Raji (cell line): ENCODE measurements around the gene CDRT15.
"Not testable (repeated sequence)": the region's sequence is repeated elsewhere in the genome, so short reads cannot be mapped to it uniquely, and the experiment has no call there.

Source experiments
- POLR2A ChIP-seq: IDR thresholded peaks from 2 replicates; pipeline ENCODE4 v1.6.1; 2011; ENCODE audit warnings: low read depth, low read length, control low read depth; ENCODE audit not compliant: insufficient read depth

Gene CDRT15

DNA sequence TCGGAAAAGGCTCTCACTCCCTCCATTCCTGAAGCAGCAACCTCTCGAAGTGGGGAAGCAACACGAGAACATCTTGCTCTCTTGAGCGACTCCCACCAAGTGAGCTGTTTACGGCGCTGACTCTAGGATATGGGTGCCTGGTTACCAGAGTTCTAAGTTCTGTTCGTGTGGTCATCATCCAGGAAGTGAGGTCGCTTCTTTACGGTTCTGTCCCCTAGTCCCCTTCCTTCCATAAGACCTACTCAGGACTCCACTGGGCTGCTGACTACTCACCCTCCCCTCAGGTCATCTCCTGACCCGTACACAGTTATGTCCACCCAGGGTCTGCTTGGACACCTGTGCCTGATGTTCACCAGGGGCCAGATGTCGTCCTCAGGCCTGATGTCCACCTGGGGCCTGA is at the start of gene CDRT15:
CDRT15 (minus strand) TSS at position 101 of the 400 bp plus-strand sequence; CDS start at position 72, 29 bp downstream.
- TF ChIP-seq POLR2A: not testable (repeated sequence)

- no peak for TF ChIP-seq POLR2A
Observed at GRCh38 chr17:14282726-14283125, 46.1 kb upstream of the CDRT15 start.

DNA sequence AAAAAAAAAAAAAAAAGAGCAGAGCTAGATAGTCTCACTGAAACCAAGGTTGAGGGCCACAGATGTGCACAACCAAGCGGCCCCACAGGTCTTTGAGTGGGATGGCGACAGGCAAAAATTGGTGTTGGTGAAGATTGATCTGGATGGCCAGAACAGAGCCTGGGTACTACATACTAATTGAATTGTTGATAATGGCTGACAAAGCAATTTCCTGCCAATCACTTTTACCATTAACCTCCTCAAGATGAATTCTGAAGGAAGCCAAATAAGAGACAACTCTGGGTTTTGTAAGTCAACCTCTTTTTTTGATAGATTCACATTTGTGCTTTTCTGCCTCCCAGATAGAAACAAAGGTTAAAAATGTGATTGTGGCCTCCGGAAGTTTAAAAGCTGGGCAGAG is 44.9 kb upstream of the CDRT15 start:
- TF ChIP-seq POLR2A: no peak

- TF ChIP-seq POLR2A: no peak
Observed at GRCh38 chr17:14276535-14277250, 40.0 kb upstream of the CDRT15 start.

- no peak for TF ChIP-seq POLR2A
Observed at GRCh38 chr17:14270508-14270907, 33.8 kb upstream of the CDRT15 start.

DNA sequence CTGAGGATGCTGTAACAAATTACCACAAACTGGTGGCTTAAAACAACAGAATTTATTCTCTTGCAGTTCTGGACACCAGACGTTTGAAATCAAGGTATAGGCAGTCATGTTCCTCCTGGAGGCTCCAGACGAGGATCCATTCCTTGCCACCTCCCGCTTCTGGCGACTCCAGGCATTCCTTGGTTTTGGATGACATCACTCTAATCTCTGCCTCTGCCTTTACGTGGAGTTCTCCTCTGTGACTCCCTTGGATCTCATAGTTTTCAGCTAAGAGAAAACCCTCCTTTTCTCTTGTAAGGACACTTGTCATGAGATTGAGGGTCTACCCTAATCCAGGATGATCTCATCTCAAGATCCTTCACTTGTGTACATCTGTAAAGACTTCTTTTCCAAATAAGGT is 32.8 kb upstream of the CDRT15 start:
- no peak for TF ChIP-seq POLR2A

DNA sequence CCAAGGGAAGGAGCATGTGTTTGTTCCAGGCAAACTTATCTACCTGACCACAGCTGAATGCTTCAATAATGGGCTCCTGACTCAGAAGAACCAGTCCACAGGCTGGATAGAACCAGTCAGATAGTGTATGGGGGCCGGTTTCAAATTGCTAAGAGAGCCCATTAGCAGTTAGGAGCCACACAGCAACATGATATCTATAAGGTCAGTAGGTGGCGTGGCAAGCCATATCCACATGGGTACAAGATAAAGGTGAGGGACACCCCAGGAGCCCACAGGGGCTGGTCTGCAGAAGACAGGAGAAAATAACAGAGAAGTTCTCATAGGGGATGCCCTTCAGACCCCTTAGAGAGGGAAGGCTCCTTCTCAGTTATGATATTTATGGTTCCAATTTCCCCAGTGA is 31.6 kb upstream of the CDRT15 start:
- TF ChIP-seq POLR2A: no peak

DNA sequence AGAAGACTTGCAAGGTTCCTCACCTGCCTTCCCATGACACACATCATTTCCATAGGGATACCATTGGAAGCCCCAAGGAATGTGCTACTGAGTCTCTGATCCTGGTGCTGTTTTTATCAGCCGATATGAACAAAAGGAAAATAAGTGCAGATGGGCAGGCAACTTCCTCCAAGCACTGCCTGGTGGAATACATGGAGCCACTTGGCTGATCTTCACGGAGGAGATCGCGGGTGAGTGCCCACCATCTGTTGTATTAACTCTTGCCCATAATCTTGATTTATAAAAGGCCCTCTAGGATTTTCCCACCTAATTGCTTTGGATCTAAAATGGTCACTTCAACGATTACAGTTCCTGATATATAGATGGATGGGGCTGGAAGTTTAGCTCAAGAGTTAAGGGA is 24.7 kb upstream of the CDRT15 start:
- no peak for TF ChIP-seq POLR2A

DNA sequence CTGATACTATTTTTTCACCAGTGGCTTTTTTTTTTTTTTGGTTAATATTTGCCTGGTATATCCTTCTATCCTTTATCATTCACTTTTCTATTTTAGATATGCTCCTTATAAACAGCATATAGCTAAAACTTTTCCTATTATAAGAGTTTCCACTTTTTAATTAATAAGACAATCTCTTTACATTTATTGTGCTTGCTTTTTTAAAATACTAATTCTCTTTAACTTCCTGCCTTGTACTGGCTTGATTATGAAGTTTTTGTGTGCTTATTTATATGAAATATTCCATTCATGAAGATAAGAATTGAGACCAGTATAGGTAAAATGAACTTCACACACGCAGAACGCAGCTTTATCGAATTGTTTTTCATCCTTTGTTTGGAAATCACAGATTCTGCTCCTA is 9.0 kb upstream of the CDRT15 start:
- no peak for TF ChIP-seq POLR2A

- no peak for TF ChIP-seq POLR2A
Observed at GRCh38 chr17:14245002-14245401, 8.3 kb upstream of the CDRT15 start.

DNA sequence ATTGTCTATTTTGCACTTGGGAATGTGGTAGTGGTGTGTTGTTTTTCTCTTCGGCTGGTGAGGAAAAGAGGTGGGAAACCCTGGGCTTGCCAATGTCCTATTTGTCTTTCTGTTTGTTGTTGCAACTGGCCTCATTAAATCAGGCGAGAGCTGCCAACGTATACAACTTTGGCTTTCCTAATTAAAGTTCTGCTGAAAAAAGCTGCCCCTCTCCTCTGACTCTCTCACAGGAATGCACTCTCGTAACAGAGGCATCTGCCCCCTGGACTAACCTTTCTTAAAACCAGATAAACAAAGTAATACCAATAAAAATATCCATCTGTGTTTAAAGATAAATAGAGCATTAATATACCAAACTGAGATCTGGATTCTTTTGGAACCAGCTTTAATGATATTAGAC is 7.8 kb downstream of the CDRT15 start:
- no peak for TF ChIP-seq POLR2A

GRCh38 chr17:14227052-14227451 is 9.6 kb downstream of the CDRT15 start:
- no peak for TF ChIP-seq POLR2A

DNA sequence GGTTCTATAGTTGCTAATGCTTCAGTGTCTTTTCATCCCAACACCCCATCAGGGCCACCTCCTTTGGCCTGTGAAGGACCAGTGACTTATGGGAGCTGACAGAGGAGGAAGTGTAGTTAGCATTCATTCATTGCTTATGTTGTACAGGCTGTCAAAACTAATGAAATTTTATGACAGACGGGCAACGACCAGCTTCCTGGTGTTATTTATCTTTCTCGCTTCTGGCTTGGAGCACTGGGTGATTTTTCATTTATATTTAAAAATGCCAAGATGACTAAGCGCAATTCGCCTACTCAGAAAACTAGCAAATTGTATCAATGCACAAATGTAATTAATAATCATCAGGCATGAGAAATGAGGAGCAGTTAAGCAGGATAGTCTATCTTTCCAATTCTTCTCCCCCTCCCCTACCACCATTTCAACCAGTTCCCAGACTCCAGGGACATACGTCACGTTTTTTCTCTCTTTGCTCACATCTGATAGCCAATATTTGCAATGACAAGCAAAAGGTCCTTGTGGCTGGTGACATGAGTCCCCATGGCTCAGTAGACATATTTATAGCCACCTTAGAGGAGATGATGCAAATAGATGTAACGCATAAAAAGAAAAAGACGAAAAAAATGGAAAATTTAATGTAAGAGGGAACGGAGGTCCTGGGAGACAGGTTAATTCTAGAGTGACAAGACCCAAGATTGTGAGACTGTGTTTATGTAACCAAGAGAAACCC is 11.2 kb downstream of the CDRT15 start:
- TF ChIP-seq POLR2A: no peak

- no peak for TF ChIP-seq POLR2A
Observed at GRCh38 chr17:14222611-14223010, 14.1 kb downstream of the CDRT15 start.

- no peak for TF ChIP-seq POLR2A
Observed at GRCh38 chr17:14214271-14214670, 22.4 kb downstream of the CDRT15 start.

DNA sequence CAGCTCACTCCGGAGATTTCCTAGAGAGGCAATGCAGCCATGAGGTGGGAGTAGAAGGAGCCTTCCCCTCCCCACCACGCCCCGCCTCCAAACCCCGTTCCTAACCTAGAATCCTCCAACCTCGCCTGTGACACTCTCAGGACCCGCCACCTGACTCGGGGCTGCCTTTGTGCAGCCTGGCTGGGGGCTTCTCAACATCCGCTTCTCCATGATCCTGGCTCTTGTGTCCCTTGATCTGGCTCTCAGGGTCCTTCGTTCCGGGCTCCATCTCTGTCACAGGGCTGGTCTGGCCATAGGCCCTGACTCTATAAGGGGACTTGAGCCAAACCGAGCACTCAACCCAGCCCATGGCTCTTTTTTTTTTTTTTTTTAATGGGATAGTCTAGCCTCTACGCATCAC is 24.3 kb downstream of the CDRT15 start:
- TF ChIP-seq POLR2A: no peak
